Measurements from ENCODE around the gene ATG14. TPM values are rescaled to one million over a fixed set of nuclear protein-coding genes. Genes with fewer than 3 reads are reported as not detected.
A peak's percentile ranks its signal among the peaks of the same experiment; 100 is the strongest.

The ATG14 gene
- total RNA-seq, 1 donor from 2014 or later: 28.8 TPM

GRCh38 chr14:55446127-55446736, 34.6 kb upstream of the ATG14 start:
- H2AFZ ChIP-seq (replicated peaks): no peak overlapping the region
- H3K36me3 ChIP-seq: no peaks in the 10 kb centered on the region
- H3K27ac ChIP-seq: no peak overlapping the region
- no peaks in the 10 kb centered on the region for H3K27me3 ChIP-seq
- TF ChIP-seq, protein P1, sequence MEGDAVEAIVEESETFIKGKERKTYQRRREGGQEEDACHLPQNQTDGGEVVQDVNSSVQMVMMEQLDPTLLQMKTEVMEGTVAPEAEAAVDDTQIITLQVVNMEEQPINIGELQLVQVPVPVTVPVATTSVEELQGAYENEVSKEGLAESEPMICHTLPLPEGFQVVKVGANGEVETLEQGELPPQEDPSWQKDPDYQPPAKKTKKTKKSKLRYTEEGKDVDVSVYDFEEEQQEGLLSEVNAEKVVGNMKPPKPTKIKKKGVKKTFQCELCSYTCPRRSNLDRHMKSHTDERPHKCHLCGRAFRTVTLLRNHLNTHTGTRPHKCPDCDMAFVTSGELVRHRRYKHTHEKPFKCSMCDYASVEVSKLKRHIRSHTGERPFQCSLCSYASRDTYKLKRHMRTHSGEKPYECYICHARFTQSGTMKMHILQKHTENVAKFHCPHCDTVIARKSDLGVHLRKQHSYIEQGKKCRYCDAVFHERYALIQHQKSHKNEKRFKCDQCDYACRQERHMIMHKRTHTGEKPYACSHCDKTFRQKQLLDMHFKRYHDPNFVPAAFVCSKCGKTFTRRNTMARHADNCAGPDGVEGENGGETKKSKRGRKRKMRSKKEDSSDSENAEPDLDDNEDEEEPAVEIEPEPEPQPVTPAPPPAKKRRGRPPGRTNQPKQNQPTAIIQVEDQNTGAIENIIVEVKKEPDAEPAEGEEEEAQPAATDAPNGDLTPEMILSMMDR (IDR thresholded peaks at IDR 0.05): peak; percentile 91
- TF ChIP-seq EZH2 (IDR thresholded peaks at IDR 0.05): no peak
- no peaks in the 10 kb centered on the region for H3F3A ChIP-seq (ENCODE audit: low read depth)
- peaks cover 12% of the 10 kb centered on the region for H3K4me1 Mint-ChIP-seq
- no peaks in the 10 kb centered on the region for H3K9me3 ChIP-seq (ENCODE audit: low read depth)
- H3K27me3 Mint-ChIP-seq (ENCODE audit: insufficient read depth, low read depth): no peaks in the 10 kb centered on the region
- no peaks in the 10 kb centered on the region for H3K79me2 ChIP-seq (ENCODE audit: low read depth)
- H4K20me1 ChIP-seq (ENCODE audit: low read depth): no peaks in the 10 kb centered on the region
- no peaks in the 10 kb centered on the region for H3K9me3 Mint-ChIP-seq
- no peak overlapping the region for H3K4me3 ChIP-seq
- H3K27ac Mint-ChIP-seq: no peak overlapping the region
- no peak overlapping the region for H3K4me3 Mint-ChIP-seq
- no peaks in the 10 kb centered on the region for H3K4me1 ChIP-seq
- no peak overlapping the region for H3K9ac ChIP-seq
- no peak overlapping the region for H3K4me2 ChIP-seq
- peak; percentile 91 for DNase-seq (ENCODE audit: low spot score)
- H3K36me3 Mint-ChIP-seq: no peaks in the 10 kb centered on the region

- H3K36me3 ChIP-seq: no peaks in the 10 kb centered on the region
- H2AFZ ChIP-seq (replicated peaks): no peak overlapping the region
- no peaks in the 10 kb centered on the region for H4K20me1 ChIP-seq (ENCODE audit: low read depth)
- no peak overlapping the region for H3K4me2 ChIP-seq
- peaks cover 4% of the 10 kb centered on the region for H3K27me3 ChIP-seq
- Mint-ChIP-seq H3K4me3 (no peak overlapping the region), H3K27ac (no peak overlapping the region), H3K27me3 (ENCODE audit: insufficient read depth, low read depth) (no peaks in the 10 kb centered on the region), H3K9me3 (no peaks in the 10 kb centered on the region), H3K36me3 (no peaks in the 10 kb centered on the region), H3K4me1 (peaks cover 9% of the 10 kb centered on the region)
- no peak overlapping the region for H3K27ac ChIP-seq
- H3K4me3 ChIP-seq: no peak overlapping the region
- H3K4me1 ChIP-seq: no peaks in the 10 kb centered on the region
- H3K79me2 ChIP-seq (ENCODE audit: low read depth): no peaks in the 10 kb centered on the region
- H3K9ac ChIP-seq: no peak overlapping the region
- H3F3A ChIP-seq (ENCODE audit: low read depth): no peaks in the 10 kb centered on the region
- TF ChIP-seq EZH2 (IDR thresholded peaks at IDR 0.05) (no peak), EZH2phosphoT487 (IDR thresholded peaks at IDR 0.05) (no peak)
- TF ChIP-seq, protein P1 (IDR thresholded peaks at IDR 0.05): no peak
- no peak for DNase-seq (ENCODE audit: low spot score)
- no peaks in the 10 kb centered on the region for H3K9me3 ChIP-seq (ENCODE audit: low read depth)
Observed at GRCh38 chr14:55441286-55441685, 29.7 kb upstream of the ATG14 start.

DNA sequence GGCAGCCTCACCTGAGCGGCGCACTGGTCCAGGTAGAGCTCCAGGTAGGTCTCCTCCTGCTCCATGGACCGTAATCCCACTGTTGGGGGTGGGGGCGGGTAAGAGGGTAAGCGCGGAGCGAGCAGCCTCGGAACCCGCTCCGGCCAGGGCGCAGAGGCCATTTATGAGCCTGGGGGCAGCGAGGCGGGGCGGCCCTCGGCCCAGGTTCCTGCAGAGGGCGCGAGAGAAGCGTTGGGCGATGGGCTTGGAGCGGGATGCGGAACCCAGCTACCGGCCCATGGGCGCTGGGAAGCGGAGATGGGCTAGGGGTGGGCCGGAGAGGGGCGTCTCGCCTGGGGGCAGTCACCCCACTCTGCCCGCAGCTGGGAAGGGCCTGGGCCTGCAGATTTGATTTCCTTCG, 28.8 kb upstream of the ATG14 start, which contains the start of gene TBPL2:
Gene TBPL2, minus strand, starts transcription at position 232 of the 400 bp plus-strand sequence. Its CDS starts 167 bp downstream, at position 65.
- no peaks in the 10 kb centered on the region for H3K27me3 Mint-ChIP-seq (ENCODE audit: insufficient read depth, low read depth)
- no peaks in the 10 kb centered on the region for H3F3A ChIP-seq (ENCODE audit: low read depth)
- H3K4me3 Mint-ChIP-seq: no peak within 1 kb of the TSS
- H3K4me1 ChIP-seq: no peaks in the 10 kb centered on the region
- TF ChIP-seq EZH2 (IDR thresholded peaks at IDR 0.05): no peak
- no peak for TF ChIP-seq EZH2phosphoT487 (IDR thresholded peaks at IDR 0.05)
- TF ChIP-seq, protein P1 (IDR thresholded peaks at IDR 0.05): peak; percentile 53
- H3K27ac ChIP-seq: no peak within 1 kb of the TSS
- no peak within 1 kb of the TSS for H3K27ac Mint-ChIP-seq
- peak within 1 kb of the TSS; percentile 82 for H2AFZ ChIP-seq (replicated peaks)
- peaks cover 6% of the 10 kb centered on the region for H3K4me1 Mint-ChIP-seq
- H3K36me3 ChIP-seq: no peaks in the 10 kb centered on the region
- no peaks in the 10 kb centered on the region for H3K9me3 ChIP-seq (ENCODE audit: low read depth)
- H3K9ac ChIP-seq: no peak within 1 kb of the TSS
- peak within 1 kb of the TSS; percentile 58 for H3K4me2 ChIP-seq
- H3K36me3 Mint-ChIP-seq: no peaks in the 10 kb centered on the region
- no peak within 1 kb of the TSS for H3K4me3 ChIP-seq
- H3K9me3 Mint-ChIP-seq: no peaks in the 10 kb centered on the region
- peak; percentile 67 for DNase-seq (ENCODE audit: low spot score)
- H3K79me2 ChIP-seq (ENCODE audit: low read depth): no peaks in the 10 kb centered on the region
- peaks cover 4% of the 10 kb centered on the region for H3K27me3 ChIP-seq
- H4K20me1 ChIP-seq (ENCODE audit: low read depth): no peaks in the 10 kb centered on the region
